HepG2 (cell line): Measurements from ENCODE around the gene RB1. TPM values are rescaled to one million over a fixed set of nuclear protein-coding genes. Genes with fewer than 3 reads are reported as not detected.

ENCODE experiments used
- DMAP1 ChIP-seq: IDR thresholded peaks from 2 replicates; pipeline ENCODE4 v1.6.1; 2016
- ELF1 ChIP-seq: sonication (generic); formaldehyde crosslinking; IDR thresholded peaks from 2 replicates; pipeline ENCODE4 v1.4.0; 2020; ENCODE audit warnings: missing genetic modification reagents
- GATA4 ChIP-seq: sonication (generic); IDR thresholded peaks from 2 replicates; pipeline ENCODE4 v1.6.1; 2016; ENCODE audit warnings: antibody characterized with exemption, low read depth, borderline replicate concordance
- MIXL1 ChIP-seq: IDR thresholded peaks from 2 replicates; pipeline ENCODE4 v1.6.1; 2016
- SMAD3 ChIP-seq: sonication (generic); formaldehyde crosslinking; IDR thresholded peaks from 2 replicates; pipeline ENCODE4 v1.4.0; 2020; ENCODE audit warnings: missing genetic modification reagents
- SMARCC2 ChIP-seq: fragments of 450-650 bp; IDR thresholded peaks from 2 replicates; pipeline ENCODE4 v1.6.1; 2017; ENCODE audit warnings: antibody characterized with exemption, mild to moderate bottlenecking
- SOX13 ChIP-seq, 3 experiments: fragments of 450-650 bp in 1 of 3; sonication (generic) in 1 of 3; formaldehyde crosslinking in 1 of 3; IDR thresholded peaks in 2 of 3; conservative IDR thresholded peaks in 1 of 3; 2 replicates each; pipeline versions ENCODE4 v1.5.0 to v1.6.1; 2016 to 2020; ENCODE audit warnings: antibody characterized with exemption in 1 of 3, mild to moderate bottlenecking in 1 of 3, missing compliant biosample characterization in 1 of 3, missing genetic modification reagents in 1 of 3, moderate library complexity in 1 of 3
- TP53 ChIP-seq: sonication (generic); formaldehyde crosslinking; conservative IDR thresholded peaks from 2 replicates; pipeline ENCODE4 v1.4.0; 2020; ENCODE audit warnings: missing genetic modification reagents
- ZFP1 ChIP-seq: IDR thresholded peaks from 2 replicates; pipeline ENCODE4 v1.6.1; 2016
- ZSCAN30 ChIP-seq: sonication (generic); formaldehyde crosslinking; IDR thresholded peaks from 2 replicates; pipeline ENCODE4 v1.5.0; 2020; ENCODE audit warnings: mild to moderate bottlenecking, missing genetic modification reagents
- polyA plus RNA-seq, 8 experiments: library from polyadenylated mRNA; depleted of rRNA in 3 of 8; stranded (reverse) in 7 of 8; unstranded in 1 of 8; fragments of >200 nt; fragmentation: Illumina TruSeq in 4 of 8; extraction: Trizol in 4 of 8; gene quantifications; 2 replicates each; pipeline versions ENCODE4 v1.2.1 to v1.2.3, GENCODE V29; 2011 to 2016; ENCODE audit warnings: low read depth in 4 of 8, missing spikeins in 1 of 8, mixed read lengths in 1 of 8; ENCODE audit not compliant: insufficient read depth in 1 of 8
- total RNA-seq, 5 experiments: library from RNA; depleted of rRNA; stranded (reverse); fragments of >200 nt; fragmentation: Illumina TruSeq; extraction: Trizol; gene quantifications; 2 replicates each; pipeline ENCODE4 v1.2.3, GENCODE V29; 2016; ENCODE audit warnings: low read depth in 1 of 5
- TF ChIP-seq, protein P1 (sequence below): sonication (generic); formaldehyde crosslinking; IDR thresholded peaks from 2 replicates; pipeline ENCODE4 v1.8.0; 2022; ENCODE audit warnings: missing genetic modification reagents, mild to moderate bottlenecking, moderate library complexity, borderline replicate concordance
- TF ChIP-seq, protein P2 (sequence below): sonication (generic); formaldehyde crosslinking; conservative IDR thresholded peaks from 2 replicates; pipeline ENCODE4 v1.5.0; 2020; ENCODE audit warnings: missing genetic modification reagents
- TF ChIP-seq, protein P3 (sequence below): IDR thresholded peaks from 2 replicates; pipeline ENCODE4 v1.6.1; 2012; ENCODE audit warnings: low read depth, low read length, improper control_type of control experiment

RB1 gene
- total and polyA plus RNA-seq, 2 of the 13 experiments (the other 11 are each of a cell fraction or from before 2014, with no cell fraction given), result 15.6 to 23.7 TPM

DNA sequence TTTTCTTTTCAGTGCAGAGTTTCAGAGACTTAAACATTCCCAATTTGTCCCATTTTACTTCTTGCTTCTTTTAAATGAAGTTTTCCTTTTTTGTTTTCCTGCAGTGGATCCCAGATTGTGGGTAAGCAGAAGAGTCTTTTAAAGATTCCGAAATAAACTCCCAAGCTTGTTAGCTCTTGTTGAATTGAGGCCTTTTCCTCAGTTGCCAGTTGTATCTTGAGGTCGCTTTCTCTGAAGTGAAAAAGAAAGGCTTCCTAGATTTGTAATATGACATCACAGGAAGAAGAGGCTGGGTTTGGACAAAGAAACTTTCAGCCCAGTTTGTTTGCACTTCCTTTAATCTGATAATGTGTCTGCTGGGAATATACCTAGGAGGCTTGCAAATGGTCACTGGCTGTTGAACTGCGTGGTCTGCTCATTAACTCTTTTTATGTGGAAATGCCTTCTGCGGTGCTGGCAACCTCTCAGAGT lies 109.4 kb downstream of the RB1 start, which contains the start of gene LPAR6 (continued):
- peak; percentile 29; the same call in 1 of the 2 replicates for TF ChIP-seq SOX13 (IDR thresholded peaks at IDR 0.05)
- TF ChIP-seq SOX13 (CRISPR knock-in tag; conservative IDR thresholded peaks at IDR 0.05 in 1 of 2, IDR thresholded peaks at IDR 0.05 in 1 of 2), result peak in 1 of 2 experiments; percentile 89; a peak in 2 of 4 replicates
- peak; percentile 43; the same call in 1 of the 2 replicates for TF ChIP-seq ELF1 (CRISPR knock-in tag)
- peak; percentile 67; the same call in 1 of the 2 replicates for TF ChIP-seq GATA4
- TF ChIP-seq ZFP1 (CRISPR knock-in tag), result peak; percentile 66; the same call in 1 of the 2 replicates
- TF ChIP-seq SMARCC2, result no peak
- peak; percentile 40; the same call in 1 of the 2 replicates for TF ChIP-seq DMAP1
- TF ChIP-seq, protein P1, sequence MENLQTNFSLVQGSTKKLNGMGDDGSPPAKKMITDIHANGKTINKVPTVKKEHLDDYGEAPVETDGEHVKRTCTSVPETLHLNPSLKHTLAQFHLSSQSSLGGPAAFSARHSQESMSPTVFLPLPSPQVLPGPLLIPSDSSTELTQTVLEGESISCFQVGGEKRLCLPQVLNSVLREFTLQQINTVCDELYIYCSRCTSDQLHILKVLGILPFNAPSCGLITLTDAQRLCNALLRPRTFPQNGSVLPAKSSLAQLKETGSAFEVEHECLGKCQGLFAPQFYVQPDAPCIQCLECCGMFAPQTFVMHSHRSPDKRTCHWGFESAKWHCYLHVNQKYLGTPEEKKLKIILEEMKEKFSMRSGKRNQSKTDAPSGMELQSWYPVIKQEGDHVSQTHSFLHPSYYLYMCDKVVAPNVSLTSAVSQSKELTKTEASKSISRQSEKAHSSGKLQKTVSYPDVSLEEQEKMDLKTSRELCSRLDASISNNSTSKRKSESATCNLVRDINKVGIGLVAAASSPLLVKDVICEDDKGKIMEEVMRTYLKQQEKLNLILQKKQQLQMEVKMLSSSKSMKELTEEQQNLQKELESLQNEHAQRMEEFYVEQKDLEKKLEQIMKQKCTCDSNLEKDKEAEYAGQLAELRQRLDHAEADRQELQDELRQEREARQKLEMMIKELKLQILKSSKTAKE (CRISPR knock-in tag), result 0 out of 2 replicates have a peak, but pooled peaks have one; percentile 19
- TF ChIP-seq, protein P2, sequence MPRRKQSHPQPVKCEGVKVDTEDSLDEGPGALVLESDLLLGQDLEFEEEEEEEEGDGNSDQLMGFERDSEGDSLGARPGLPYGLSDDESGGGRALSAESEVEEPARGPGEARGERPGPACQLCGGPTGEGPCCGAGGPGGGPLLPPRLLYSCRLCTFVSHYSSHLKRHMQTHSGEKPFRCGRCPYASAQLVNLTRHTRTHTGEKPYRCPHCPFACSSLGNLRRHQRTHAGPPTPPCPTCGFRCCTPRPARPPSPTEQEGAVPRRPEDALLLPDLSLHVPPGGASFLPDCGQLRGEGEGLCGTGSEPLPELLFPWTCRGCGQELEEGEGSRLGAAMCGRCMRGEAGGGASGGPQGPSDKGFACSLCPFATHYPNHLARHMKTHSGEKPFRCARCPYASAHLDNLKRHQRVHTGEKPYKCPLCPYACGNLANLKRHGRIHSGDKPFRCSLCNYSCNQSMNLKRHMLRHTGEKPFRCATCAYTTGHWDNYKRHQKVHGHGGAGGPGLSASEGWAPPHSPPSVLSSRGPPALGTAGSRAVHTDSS (CRISPR knock-in tag), result no peak
- TF ChIP-seq, protein P3, sequence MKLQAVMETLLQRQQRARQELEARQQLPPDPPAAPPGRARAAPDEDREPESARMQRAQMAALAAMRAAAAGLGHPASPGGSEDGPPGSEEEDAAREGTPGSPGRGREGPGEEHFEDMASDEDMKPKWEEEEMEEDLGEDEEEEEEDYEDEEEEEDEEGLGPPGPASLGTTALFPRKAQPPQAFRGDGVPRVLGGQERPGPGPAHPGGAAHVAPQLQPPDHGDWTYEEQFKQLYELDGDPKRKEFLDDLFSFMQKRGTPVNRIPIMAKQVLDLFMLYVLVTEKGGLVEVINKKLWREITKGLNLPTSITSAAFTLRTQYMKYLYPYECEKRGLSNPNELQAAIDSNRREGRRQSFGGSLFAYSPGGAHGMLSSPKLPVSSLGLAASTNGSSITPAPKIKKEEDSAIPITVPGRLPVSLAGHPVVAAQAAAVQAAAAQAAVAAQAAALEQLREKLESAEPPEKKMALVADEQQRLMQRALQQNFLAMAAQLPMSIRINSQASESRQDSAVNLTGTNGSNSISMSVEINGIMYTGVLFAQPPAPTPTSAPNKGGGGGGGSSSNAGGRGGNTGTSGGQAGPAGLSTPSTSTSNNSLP, result peak; percentile 84; the same call in 1 of the 2 replicates
- no peak for TF ChIP-seq TP53 (CRISPR knock-in tag)
- no peak for TF ChIP-seq ZSCAN30
- TF ChIP-seq MIXL1, result peak; percentile 93
- TF ChIP-seq SMAD3, result peak; percentile 62; the same call in 1 of the 2 replicates
